NCI-H226 (cell line): ENCODE measurements around the gene TCF7L2.
A peak's percentile ranks its signal among the peaks of the same experiment; 100 is the strongest.

ENCODE experiments used
- DNase-seq: peaks from one replicate; pipeline ENCODE4 v3.0.0-alpha.2; 2015

The TCF7L2 gene

GRCh38 chr10:113128450-113129070 is 178.5 kb downstream of the TCF7L2 start:
- DNase-seq, result no peak

- DNase-seq, result no peak
These were observed 179.1 kb downstream of the TCF7L2 start for GRCh38 chr10:113129117-113129516.

GRCh38 chr10:113130014-113130641 is 180.1 kb downstream of the TCF7L2 start:
- no peak for DNase-seq

- peak; percentile 62 for DNase-seq
These were observed 181.7 kb downstream of the TCF7L2 start for GRCh38 chr10:113131613-113132261.

- DNase-seq, result no peak
These were observed 182.6 kb downstream of the TCF7L2 start for GRCh38 chr10:113132591-113133121.

GRCh38 chr10:113133497-113134115 is 183.6 kb downstream of the TCF7L2 start:
- DNase-seq, result no peak

GRCh38 chr10:113135025-113135424 is 185.0 kb downstream of the TCF7L2 start:
- no peak for DNase-seq

GRCh38 chr10:113137941-113138685 is 188.1 kb downstream of the TCF7L2 start:
- DNase-seq, result no peak

GRCh38 chr10:113138937-113139585 is 189.0 kb downstream of the TCF7L2 start:
- DNase-seq, result no peak

GRCh38 chr10:113139699-113140098 is 189.7 kb downstream of the TCF7L2 start:
- no peak for DNase-seq

- DNase-seq, result no peak
These were observed 190.3 kb downstream of the TCF7L2 start for GRCh38 chr10:113140143-113141011.

GRCh38 chr10:113142601-113143362 is 192.7 kb downstream of the TCF7L2 start:
- no peak for DNase-seq

- no peak for DNase-seq
These were observed 194.5 kb downstream of the TCF7L2 start for GRCh38 chr10:113144576-113144975.

GRCh38 chr10:113148071-113148825 is 198.2 kb downstream of the TCF7L2 start:
- DNase-seq, result no peak

- no peak for DNase-seq
These were observed 198.9 kb downstream of the TCF7L2 start for GRCh38 chr10:113148901-113149300.

GRCh38 chr10:113149626-113150025 is 199.6 kb downstream of the TCF7L2 start:
- no peak for DNase-seq

GRCh38 chr10:113151190-113151666 is 201.2 kb downstream of the TCF7L2 start:
- DNase-seq, result no peak

- DNase-seq, result no peak
These were observed 203.6 kb downstream of the TCF7L2 start for GRCh38 chr10:113153493-113154102.

GRCh38 chr10:113157441-113157840 is 207.4 kb downstream of the TCF7L2 start:
- DNase-seq, result no peak
